Measurements from ENCODE around the gene MAMDC2.

DNA sequence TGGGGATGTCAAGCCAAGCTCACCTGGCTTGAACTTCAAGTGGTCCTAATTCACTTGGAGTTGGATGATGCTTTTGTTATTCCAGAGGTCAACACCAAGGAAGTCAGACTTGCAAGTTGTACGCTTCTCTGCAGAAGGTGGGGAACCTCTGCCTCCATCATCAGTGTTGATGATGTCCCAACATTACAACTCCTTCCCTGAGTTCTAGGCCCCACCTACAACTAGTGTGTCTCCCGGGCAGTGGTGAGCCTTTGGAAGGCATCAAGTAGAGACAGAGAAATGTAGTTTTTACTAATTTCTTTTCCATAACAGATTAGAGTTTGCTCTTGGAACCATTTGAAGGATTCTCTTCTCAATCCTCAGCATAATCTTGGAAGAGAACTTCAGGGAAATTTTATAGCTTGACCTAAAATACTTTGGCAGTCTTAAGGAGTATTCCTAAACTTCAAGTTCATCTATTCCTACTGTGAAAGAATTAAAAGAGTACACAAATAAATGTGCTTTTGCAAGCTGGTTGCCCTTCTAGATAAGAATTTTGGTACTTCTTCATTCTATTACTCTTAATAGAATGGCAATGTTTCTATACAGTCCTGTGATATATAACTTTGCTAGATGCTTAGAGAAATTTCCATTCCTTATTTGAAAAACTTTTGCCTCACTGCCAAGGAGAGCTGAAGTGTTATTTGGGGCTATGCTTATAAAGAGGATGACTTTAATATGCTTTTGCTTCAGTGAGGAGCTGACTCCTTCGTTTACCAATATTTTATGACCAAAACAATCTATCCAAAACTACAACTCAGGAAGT, 12.0 kb downstream of the MAMDC2 start:
- TF ChIP-seq EP300 (IDR thresholded peaks at IDR 0.05), result no peak
- TF ChIP-seq, protein P1, sequence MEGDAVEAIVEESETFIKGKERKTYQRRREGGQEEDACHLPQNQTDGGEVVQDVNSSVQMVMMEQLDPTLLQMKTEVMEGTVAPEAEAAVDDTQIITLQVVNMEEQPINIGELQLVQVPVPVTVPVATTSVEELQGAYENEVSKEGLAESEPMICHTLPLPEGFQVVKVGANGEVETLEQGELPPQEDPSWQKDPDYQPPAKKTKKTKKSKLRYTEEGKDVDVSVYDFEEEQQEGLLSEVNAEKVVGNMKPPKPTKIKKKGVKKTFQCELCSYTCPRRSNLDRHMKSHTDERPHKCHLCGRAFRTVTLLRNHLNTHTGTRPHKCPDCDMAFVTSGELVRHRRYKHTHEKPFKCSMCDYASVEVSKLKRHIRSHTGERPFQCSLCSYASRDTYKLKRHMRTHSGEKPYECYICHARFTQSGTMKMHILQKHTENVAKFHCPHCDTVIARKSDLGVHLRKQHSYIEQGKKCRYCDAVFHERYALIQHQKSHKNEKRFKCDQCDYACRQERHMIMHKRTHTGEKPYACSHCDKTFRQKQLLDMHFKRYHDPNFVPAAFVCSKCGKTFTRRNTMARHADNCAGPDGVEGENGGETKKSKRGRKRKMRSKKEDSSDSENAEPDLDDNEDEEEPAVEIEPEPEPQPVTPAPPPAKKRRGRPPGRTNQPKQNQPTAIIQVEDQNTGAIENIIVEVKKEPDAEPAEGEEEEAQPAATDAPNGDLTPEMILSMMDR (IDR thresholded peaks at IDR 0.05), result no peak

Measured in ovary (tissue), 3 donors.